Activated B cell treated with CpG ODN at 0.5 μM for 24 hours (primary cell): ENCODE data around the gene PRH2. TPM values are rescaled to one million over a fixed set of nuclear protein-coding genes. Genes with fewer than 3 reads are reported as not detected.

Experiments used
- ATAC-seq: fragments of 200-7000 bp; cut with Tn5 transposase; one replicate; pipeline ENCODE4 v1.10.0; 2021; ENCODE audit warnings: low read depth, mild to moderate bottlenecking, moderate library complexity
- CTCF ChIA-PET: fragments of 350-600 bp; sonication (Branson Sonifier 250); formaldehyde crosslinking; loops from one replicate; lab custom pipeline; 2021; ENCODE audit warnings: antibody characterized with exemption; lab: Charles Lee
- POLR2A ChIA-PET: fragments of 350-600 bp; sonication (Branson Sonifier 250); formaldehyde crosslinking; loops from one replicate; lab custom pipeline; 2021; ENCODE audit warnings: antibody characterized with exemption; lab: Charles Lee
- DNase-seq: peaks from one replicate; pipeline ENCODE4 v3.0.0; 2022
- H3K27ac Mint-ChIP-seq: one replicate; pipeline ENCODE4 v1.8.0; 2020; ENCODE audit warnings: mixed read lengths
- H3K27me3 Mint-ChIP-seq: one replicate; pipeline ENCODE4 v1.8.0; 2021; ENCODE audit warnings: mixed read lengths
- H3K36me3 Mint-ChIP-seq: one replicate; pipeline ENCODE4 v1.8.0; 2021; ENCODE audit warnings: low read depth, mixed read lengths
- H3K4me1 Mint-ChIP-seq: one replicate; pipeline ENCODE4 v1.8.0; 2021; ENCODE audit warnings: mixed read lengths
- H3K4me3 Mint-ChIP-seq: one replicate; pipeline ENCODE4 v1.8.0; 2020; ENCODE audit warnings: mild to moderate bottlenecking, mixed read lengths
- H3K9me3 Mint-ChIP-seq: one replicate; pipeline ENCODE4 v1.8.0; 2020; ENCODE audit warnings: mixed read lengths
- CTCF ChIP-seq: fragments of 200-600 bp; IDR thresholded peaks from one replicate; pipeline ENCODE4 v1.8.0; 2022; ENCODE audit warnings: antibody characterized with exemption, mild to moderate bottlenecking
- intact Hi-C: fragments of 100-400 bp; cut with micrococcal nuclease; formaldehyde crosslinking; loops from one replicate; pipeline ENCODE4 v1.15.1; 2024
- total RNA-seq: library from RNA; stranded (reverse); gene quantifications from 2 replicates; pipeline ENCODE4 v1.2.3, GENCODE V29; 2022

Gene PRH2
- total RNA-seq, 1 donor from 2014 or later: not detected

DNA sequence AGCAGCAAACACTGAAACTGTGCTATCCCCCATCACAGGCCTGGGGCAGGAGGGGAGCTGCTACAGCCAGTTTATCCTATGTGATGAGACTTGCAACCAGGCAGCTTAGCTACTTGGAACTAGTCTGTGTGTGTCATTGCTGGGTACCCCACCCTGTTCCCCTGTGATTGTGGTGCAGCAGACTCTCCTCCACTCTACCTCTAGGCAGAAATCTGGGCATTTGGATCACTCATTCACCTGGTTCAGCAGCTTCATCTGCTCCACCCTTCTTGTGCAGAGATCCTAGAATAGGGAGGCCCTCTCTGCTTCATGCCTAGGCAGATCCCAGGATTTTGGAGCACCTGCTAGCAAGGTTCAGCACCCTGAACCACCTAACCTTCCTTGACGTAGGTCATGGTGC lies 28.5 kb upstream of the PRH2 start:
- no peak for ATAC-seq
- no peak for DNase-seq
- TF ChIP-seq CTCF: no peak
- H3K4me3 Mint-ChIP-seq: no peak overlapping the region
- intact Hi-C loops: no loop called here
- ChIA-PET POLR2A (no interaction called here), CTCF (no interaction called here)
- peaks cover 26% of the 10 kb centered on the region for H3K9me3 Mint-ChIP-seq
- H3K27me3 Mint-ChIP-seq: no peaks in the 10 kb centered on the region
- H3K36me3 Mint-ChIP-seq: peaks cover 22% of the 10 kb centered on the region
- no peaks in the 10 kb centered on the region for H3K4me1 Mint-ChIP-seq
- no peak overlapping the region for H3K27ac Mint-ChIP-seq

GRCh38 chr12:10900972-10901371 lies 28.1 kb upstream of the PRH2 start:
- no peaks in the 10 kb centered on the region for H3K4me1 Mint-ChIP-seq
- ChIA-PET POLR2A (no interaction called here), CTCF (no interaction called here)
- no peaks in the 10 kb centered on the region for H3K27me3 Mint-ChIP-seq
- peaks cover 24% of the 10 kb centered on the region for H3K36me3 Mint-ChIP-seq
- TF ChIP-seq CTCF: no peak
- peaks cover 29% of the 10 kb centered on the region for H3K9me3 Mint-ChIP-seq
- DNase-seq: no peak
- no peak overlapping the region for H3K4me3 Mint-ChIP-seq
- no peak overlapping the region for H3K27ac Mint-ChIP-seq
- ATAC-seq: no peak
- intact Hi-C loops: no loop called here

GRCh38 chr12:10901427-10901826 lies 27.6 kb upstream of the PRH2 start:
- ChIA-PET POLR2A (no interaction called here), CTCF (no interaction called here)
- intact Hi-C loops: no loop called here
- H3K27me3 Mint-ChIP-seq: no peaks in the 10 kb centered on the region
- DNase-seq (no peak), ATAC-seq (no peak)
- no peak for TF ChIP-seq CTCF
- H3K36me3 Mint-ChIP-seq: peaks cover 25% of the 10 kb centered on the region
- no peak overlapping the region for H3K4me3 Mint-ChIP-seq
- H3K4me1 Mint-ChIP-seq: no peaks in the 10 kb centered on the region
- H3K9me3 Mint-ChIP-seq: peaks cover 29% of the 10 kb centered on the region
- no peak overlapping the region for H3K27ac Mint-ChIP-seq

DNA sequence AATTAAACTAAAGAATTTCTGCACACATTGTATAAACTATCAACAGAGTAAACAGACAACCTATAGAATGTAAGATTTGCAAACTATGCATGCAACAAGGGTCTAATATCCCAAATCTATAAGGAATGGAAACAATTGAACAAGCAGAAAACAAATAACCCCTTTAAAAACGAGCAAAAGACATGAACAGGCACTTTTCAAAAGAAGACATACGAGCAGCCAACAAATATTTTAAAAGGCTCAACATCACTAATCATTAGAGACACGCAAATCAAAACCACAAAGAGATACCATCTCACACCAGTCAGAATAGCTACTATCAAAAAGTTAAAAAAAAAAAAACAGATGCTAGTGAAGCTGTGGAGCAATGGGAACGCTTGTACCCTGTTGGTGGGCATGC lies 24.4 kb upstream of the PRH2 start:
- ChIA-PET POLR2A (no interaction called here), CTCF (no interaction called here)
- H3K36me3 Mint-ChIP-seq: peaks cover 28% of the 10 kb centered on the region
- H3K4me1 Mint-ChIP-seq: no peaks in the 10 kb centered on the region
- no peak for TF ChIP-seq CTCF
- H3K27ac Mint-ChIP-seq: no peak overlapping the region
- H3K27me3 Mint-ChIP-seq: no peaks in the 10 kb centered on the region
- DNase-seq (no peak), ATAC-seq (no peak)
- H3K4me3 Mint-ChIP-seq: no peak overlapping the region
- H3K9me3 Mint-ChIP-seq: peaks cover 29% of the 10 kb centered on the region
- intact Hi-C loops: no loop called here

DNA sequence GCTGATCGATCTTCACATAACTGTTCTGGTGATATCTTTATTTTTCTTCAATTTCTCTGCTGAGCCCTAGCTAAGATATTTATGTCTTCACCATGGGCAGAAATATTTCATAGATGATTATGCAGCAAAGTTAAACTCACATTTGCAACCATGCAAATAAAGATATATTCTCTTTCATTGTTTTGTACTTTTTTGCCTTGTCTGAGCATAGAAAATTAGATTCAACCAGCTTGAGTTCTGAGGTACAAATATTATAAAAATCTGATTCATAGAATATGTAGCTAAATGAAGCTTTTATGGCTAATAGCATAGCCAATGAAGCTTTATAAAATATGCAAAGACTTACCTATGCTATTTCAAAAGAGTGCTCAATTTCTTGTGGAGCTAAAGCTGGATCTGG lies 19.6 kb upstream of the PRH2 start, which contains the start of gene TAS2R13:
Gene TAS2R13 (minus strand): TSS at position 101 of the 400 bp plus-strand sequence. CDS start 264 bp downstream, outside the sequence.
- intact Hi-C loops: no loop called here
- no peak within 1 kb of the TSS for H3K27ac Mint-ChIP-seq
- DNase-seq (no peak), ATAC-seq (no peak)
- H3K4me1 Mint-ChIP-seq: no peaks in the 10 kb centered on the region
- ChIA-PET POLR2A (no interaction called here), CTCF (no interaction called here)
- no peaks in the 10 kb centered on the region for H3K27me3 Mint-ChIP-seq
- no peak for TF ChIP-seq CTCF
- peaks cover 10% of the 10 kb centered on the region for H3K9me3 Mint-ChIP-seq
- peaks cover 16% of the 10 kb centered on the region for H3K36me3 Mint-ChIP-seq
- no peak within 1 kb of the TSS for H3K4me3 Mint-ChIP-seq
